Effector memory CD8-positive, alpha-beta T cell (primary cell): ENCODE data around the gene CDC5L.

Experiments used
- ATAC-seq: fragments of 150-1000 bp; cut with Tn5 transposase; replicated peaks from 2 replicates; pipeline ENCODE4 v1.10.0; 2021; ENCODE audit warnings: mild to moderate bottlenecking, moderate library complexity
- DNase-seq, 3 experiments: peaks; one replicate each; pipeline ENCODE4 v3.0.0; 2021
- H3K27ac Mint-ChIP-seq, 2 donors: one replicate each; pipeline ENCODE4 v1.8.0; 2022; ENCODE audit warnings: mild to moderate bottlenecking in 2 of 2, mixed read lengths in 2 of 2, moderate library complexity in 2 of 2
- H3K27me3 Mint-ChIP-seq, 2 donors: one replicate each; pipeline ENCODE4 v1.8.0; 2022; ENCODE audit warnings: mixed read lengths in 2 of 2
- H3K36me3 Mint-ChIP-seq: one replicate; pipeline ENCODE4 v1.8.0; 2022; ENCODE audit warnings: mild to moderate bottlenecking, moderate library complexity, mixed read lengths; ENCODE audit not compliant: insufficient read depth
- H3K4me1 Mint-ChIP-seq, 2 donors: one replicate each; pipeline ENCODE4 v1.8.0; 2022; ENCODE audit warnings: low read depth in 2 of 2, mixed read lengths in 2 of 2
- H3K4me3 Mint-ChIP-seq, 2 donors: one replicate each; pipeline ENCODE4 v1.8.0; 2022; ENCODE audit warnings: mild to moderate bottlenecking in 2 of 2, mixed read lengths in 2 of 2, moderate library complexity in 2 of 2
- H3K9me3 Mint-ChIP-seq, 2 donors: one replicate each; pipeline ENCODE4 v1.8.0; 2022; ENCODE audit warnings: mixed read lengths in 2 of 2

CDC5L gene

DNA sequence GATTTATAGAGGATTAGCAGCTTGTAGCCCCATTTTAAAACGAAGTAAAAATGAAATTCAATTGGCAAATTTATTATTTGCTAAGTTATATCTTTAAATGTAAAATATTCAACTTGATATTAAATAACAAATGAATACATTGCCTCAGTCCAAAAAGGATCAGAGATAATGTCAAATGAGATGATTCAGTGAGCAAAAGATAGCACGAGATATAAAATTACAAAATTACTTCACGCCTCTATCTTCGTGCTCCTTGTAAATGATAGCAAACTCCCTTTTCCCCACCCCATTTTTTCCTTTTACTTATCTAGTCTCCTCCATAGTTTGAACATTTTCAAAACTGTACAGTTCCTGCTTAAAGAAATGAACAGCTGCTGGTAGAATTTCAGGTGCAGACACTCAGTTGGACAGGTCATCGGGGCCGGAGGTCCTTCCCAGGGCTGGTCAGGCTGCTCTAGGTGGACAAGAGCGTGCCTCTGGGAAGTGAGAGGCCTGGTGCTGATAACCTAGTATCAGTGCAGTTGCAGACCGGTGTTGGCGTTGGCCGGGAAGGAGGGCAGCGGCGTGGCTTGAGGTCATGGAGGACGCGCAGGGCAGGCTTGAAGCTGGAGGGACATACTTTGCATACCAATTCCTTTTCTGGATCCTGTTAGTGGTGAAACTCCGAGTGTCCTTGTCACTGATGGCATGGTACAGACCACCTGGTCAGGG lies 83.9 kb downstream of the CDC5L start:
- peaks cover 8 to 17% of the 10 kb centered on the region in 2 donors for H3K27me3 Mint-ChIP-seq
- H3K9me3 Mint-ChIP-seq, result no peaks in the 10 kb centered on the region
- DNase-seq (no peak), ATAC-seq (no peak)
- no peak overlapping the region for H3K27ac Mint-ChIP-seq
- H3K4me3 Mint-ChIP-seq, result no peak overlapping the region
- peaks cover 3% of the 10 kb centered on the region for H3K36me3 Mint-ChIP-seq
- no peaks in the 10 kb centered on the region for H3K4me1 Mint-ChIP-seq

DNA sequence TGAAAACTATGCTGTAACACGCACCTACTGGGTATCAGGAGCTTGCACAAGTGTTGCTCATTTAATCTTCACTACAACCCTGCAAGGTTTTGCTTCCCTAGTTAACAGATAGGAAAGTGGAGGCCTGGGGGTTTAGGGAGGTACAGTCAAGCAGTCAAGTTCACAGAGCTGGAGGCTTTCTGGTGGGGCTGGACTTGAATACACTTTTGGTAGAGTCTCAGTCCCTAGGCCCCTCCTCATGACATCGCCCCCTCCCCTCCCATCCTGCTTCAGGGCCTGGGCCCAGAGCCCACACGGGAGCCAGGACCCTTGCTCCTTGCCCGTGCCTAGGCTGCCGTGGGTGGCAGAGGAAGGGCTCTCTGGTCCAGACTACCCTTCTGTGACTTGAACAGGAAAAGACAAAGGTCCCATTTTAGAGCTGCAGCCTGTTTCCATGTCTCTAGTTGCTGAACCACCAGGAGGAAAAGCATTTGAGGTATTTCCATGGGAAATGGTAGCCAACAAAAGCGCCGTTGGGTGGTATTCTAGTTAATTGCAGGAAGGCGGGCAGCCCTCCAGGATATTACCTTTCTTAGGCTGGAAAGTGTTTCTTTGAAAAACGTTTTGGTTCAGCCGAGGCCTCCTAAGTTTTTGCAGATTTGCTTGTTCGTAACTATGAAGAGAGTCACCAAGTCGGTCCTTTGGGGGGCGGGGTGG lies 84.9 kb downstream of the CDC5L start:
- no peak for ATAC-seq
- H3K27me3 Mint-ChIP-seq, result peaks cover 0 to 13% of the 10 kb centered on the region in 2 donors
- no peak for DNase-seq
- no peak overlapping the region for H3K27ac Mint-ChIP-seq
- no peaks in the 10 kb centered on the region for H3K9me3 Mint-ChIP-seq
- H3K36me3 Mint-ChIP-seq, result peaks cover 3% of the 10 kb centered on the region
- no peak overlapping the region for H3K4me3 Mint-ChIP-seq
- no peaks in the 10 kb centered on the region for H3K4me1 Mint-ChIP-seq

DNA sequence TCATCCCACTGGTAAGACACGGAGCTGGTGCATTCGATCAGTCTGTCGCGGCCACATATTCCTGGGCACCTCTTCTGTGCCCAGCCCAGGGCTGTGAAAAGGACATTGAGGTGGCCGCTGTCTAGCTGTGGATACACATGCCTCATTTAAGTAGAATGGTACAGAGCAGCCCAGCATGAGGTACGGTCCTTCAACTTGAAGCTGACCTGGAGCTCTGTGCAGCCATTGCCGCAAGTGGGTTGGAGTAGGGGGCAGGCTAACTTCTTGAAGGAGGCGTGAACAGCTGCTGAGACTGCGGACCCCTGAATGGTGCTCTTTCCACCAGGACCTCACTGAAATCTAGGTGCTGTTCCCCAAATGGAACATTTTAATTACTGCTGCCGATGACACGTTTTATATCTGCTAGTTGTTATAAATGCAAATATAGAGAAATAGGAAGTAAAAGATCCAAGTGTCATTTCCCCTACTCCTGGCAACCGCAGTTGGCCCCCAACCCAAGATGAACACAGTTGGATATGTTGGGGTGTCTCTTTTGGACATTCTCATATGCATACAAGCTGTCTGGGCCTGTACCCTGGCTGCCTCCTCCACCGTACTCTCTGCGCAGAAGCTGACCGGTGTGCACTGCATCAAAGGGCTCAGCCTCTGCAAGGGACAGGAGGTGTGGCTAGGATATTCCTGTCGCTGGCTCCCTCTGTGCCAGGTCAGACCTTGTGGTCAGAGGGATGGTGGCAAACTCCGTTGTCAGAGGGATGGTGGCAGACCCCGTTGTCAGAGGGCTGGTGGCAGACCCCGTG lies 86.1 kb downstream of the CDC5L start:
- no peak overlapping the region for H3K27ac Mint-ChIP-seq
- no peaks in the 10 kb centered on the region for H3K4me1 Mint-ChIP-seq
- ATAC-seq, result no peak
- no peak for DNase-seq
- peaks cover 0 to 14% of the 10 kb centered on the region in 2 donors for H3K27me3 Mint-ChIP-seq
- H3K4me3 Mint-ChIP-seq, result no peak overlapping the region
- H3K36me3 Mint-ChIP-seq, result peaks cover 7% of the 10 kb centered on the region
- no peaks in the 10 kb centered on the region for H3K9me3 Mint-ChIP-seq

DNA sequence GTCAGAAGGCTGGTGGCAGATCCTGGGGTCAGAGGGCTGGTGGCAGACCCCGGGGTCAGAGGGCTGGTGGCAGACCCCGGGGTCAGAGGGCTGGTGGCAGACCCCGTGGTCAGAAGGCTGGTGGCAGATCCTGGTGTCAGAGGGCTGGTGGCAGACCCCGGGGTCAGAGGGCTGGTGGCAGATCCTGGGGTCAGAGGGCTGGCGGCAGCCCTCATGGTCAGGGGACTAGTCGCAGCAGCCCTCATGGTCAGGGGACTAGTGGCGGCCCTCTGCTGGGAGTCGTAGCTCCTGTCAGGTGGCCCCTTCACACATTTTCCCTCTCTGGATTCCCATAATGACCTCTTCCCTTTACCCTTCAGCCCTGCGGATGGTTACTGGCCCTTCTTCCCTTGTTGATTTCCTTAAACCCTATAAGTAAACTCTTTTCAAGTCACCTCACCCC lies 86.7 kb downstream of the CDC5L start:
- peaks cover 0 to 14% of the 10 kb centered on the region in 2 donors for H3K27me3 Mint-ChIP-seq
- DNase-seq (no peak), ATAC-seq (no peak)
- no peak overlapping the region for H3K27ac Mint-ChIP-seq
- peaks cover 7% of the 10 kb centered on the region for H3K36me3 Mint-ChIP-seq
- no peaks in the 10 kb centered on the region for H3K4me1 Mint-ChIP-seq
- H3K4me3 Mint-ChIP-seq, result no peak overlapping the region
- H3K9me3 Mint-ChIP-seq, result no peaks in the 10 kb centered on the region

DNA sequence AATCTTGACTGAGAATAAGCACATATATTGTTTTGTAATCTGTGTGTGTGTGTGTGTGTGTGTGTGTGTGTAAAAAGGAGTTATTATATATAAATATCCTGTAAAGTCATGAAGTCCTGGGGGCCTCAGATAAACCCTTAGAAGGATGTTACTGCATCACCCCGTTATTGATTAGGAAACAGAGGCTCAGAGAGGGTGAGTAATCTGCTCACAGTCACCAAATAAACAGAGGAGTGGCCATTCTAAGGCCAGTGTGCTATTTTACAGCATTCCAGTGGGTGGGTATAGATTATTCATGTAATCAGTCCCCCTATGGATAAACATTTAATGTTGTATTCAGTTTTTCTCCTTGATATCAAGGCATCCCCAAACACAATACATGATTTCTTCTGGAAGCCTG lies 87.1 kb downstream of the CDC5L start:
- no peak overlapping the region for H3K4me3 Mint-ChIP-seq

DNA sequence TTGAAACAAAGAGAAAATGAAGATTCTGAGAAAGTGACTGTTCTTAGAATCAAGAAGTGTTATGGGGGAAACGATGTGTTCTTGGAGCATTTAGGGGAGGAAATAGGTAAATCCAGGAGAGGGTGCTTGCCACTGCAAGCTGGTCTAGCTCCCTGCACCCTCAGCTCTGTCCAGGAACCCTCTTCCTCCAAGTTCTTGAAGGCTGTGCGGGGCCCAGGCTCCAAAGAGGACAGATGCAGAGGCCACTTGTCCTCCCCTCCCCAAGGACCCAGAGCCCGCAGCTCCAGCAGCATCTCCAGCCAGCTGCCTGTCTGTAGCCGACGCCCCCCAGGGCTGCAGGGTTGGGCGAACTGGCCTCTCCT lies 87.9 kb downstream of the CDC5L start:
- no peak overlapping the region for H3K27ac Mint-ChIP-seq
- DNase-seq (no peak), ATAC-seq (peak; percentile 29)
- H3K27me3 Mint-ChIP-seq, result peaks cover 9 to 21% of the 10 kb centered on the region in 2 donors
- no peak overlapping the region for H3K4me3 Mint-ChIP-seq
- H3K9me3 Mint-ChIP-seq, result no peaks in the 10 kb centered on the region
- peaks cover 7% of the 10 kb centered on the region for H3K36me3 Mint-ChIP-seq
- H3K4me1 Mint-ChIP-seq, result no peaks in the 10 kb centered on the region

More for the DNA sequence above, 87.1 kb downstream of the CDC5L start:
- peaks cover 7% of the 10 kb centered on the region for H3K36me3 Mint-ChIP-seq
- no peaks in the 10 kb centered on the region for H3K9me3 Mint-ChIP-seq
- peaks cover 2 to 14% of the 10 kb centered on the region in 2 donors for H3K27me3 Mint-ChIP-seq
- no peak overlapping the region for H3K27ac Mint-ChIP-seq
- no peak for ATAC-seq
- DNase-seq, result no peak
- H3K4me1 Mint-ChIP-seq, result no peaks in the 10 kb centered on the region

DNA sequence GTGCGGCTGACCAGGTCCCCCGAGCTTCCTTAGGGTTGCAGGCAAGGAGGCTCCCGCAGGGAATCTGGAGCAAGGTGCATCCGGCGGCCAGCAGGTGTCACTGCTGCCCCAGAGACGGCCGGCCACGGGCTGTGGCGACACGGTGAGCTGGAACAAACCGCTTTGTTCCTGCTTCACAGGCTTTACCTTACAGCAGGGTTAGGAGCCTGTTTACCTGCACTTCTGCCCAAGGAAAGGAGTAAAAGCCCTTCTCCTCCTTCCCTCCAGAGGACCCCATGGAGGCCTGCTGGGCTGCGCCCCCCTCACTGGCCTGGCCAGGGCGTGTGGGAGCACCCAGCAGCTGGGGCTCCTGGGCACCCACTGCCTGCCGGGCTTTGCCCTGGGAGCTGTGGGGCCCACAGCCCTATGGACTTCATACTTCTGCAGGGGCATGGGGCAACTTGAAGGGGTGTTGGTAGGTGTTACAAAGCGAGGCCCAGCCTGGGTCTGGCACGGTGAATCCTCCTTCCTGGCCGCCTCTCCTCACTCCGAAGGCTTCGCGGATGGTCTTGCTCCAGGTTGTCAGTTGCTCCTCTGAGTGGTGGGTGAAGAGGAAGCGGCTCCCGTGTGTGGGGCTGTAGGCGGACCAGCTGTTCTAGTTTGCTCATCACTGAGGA lies 88.4 kb downstream of the CDC5L start:
- Mint-ChIP-seq H3K27me3 (peaks cover 14 to 26% of the 10 kb centered on the region in 2 donors), H3K4me3 (no peak overlapping the region), H3K36me3 (peaks cover 7% of the 10 kb centered on the region), H3K9me3 (no peaks in the 10 kb centered on the region), H3K27ac (no peak overlapping the region), H3K4me1 (no peaks in the 10 kb centered on the region)
- DNase-seq, result peak; percentile 43 to 55 (median 53)
- peak; percentile 86 for ATAC-seq

DNA sequence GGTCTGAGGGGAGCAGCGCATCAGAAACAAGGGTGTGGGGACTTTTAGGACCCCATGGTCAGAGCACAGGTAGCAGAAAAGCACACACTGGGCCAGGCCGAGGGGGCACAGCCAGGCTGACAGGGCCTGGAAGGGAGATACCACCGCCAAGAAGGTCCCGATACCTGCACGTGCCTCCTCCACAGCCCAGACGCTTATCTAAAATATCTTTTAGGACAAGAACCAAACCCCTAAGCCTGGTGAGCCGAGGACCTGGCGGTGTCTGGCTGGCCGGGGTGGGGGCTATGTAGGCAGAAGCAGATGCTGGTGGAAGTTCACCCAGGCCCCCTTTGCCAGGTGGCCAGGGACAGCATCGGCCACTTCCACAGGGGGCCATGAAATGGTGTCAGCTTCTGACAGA lies 89.3 kb downstream of the CDC5L start:
- DNase-seq (no peak), ATAC-seq (no peak)
- H3K4me3 Mint-ChIP-seq, result no peak overlapping the region
- peaks cover 20 to 31% of the 10 kb centered on the region in 2 donors for H3K27me3 Mint-ChIP-seq
- no peaks in the 10 kb centered on the region for H3K9me3 Mint-ChIP-seq
- no peaks in the 10 kb centered on the region for H3K4me1 Mint-ChIP-seq
- H3K27ac Mint-ChIP-seq, result no peak overlapping the region
- peaks cover 4% of the 10 kb centered on the region for H3K36me3 Mint-ChIP-seq

DNA sequence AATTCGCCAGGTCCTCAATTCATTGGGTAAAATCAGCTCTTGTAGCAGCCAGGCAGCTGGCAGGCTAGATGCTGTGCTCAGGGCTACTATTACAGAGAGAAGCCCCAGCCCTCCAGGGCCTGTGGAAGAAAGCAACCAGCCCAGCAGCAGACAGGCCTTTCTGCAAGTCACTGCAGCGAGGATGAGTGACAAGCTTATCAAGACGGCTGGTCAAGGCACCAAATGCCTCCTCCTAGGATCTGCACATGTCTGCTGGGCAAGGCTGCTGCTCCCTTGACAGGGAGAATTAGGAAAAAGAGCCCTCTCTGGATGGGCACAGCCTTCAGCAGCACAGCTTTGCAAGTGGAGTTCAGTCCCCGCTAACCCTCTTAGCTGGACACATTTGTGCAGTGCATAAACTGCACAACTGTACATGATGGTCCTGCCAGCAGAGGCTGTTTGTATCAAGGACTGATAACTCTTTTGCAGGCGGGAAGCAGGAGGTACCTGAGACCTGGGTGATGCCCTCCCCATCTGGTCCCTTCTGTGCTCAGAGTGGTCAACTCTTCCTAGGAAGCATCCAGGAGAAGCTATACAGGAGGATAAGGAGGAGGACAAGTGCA lies 89.9 kb downstream of the CDC5L start:
- DNase-seq (no peak), ATAC-seq (no peak)
- Mint-ChIP-seq H3K27me3 (peaks cover 25 to 37% of the 10 kb centered on the region in 2 donors), H3K9me3 (no peaks in the 10 kb centered on the region), H3K4me3 (no peak overlapping the region), H3K4me1 (no peaks in the 10 kb centered on the region), H3K27ac (no peak overlapping the region), H3K36me3 (peaks cover 4% of the 10 kb centered on the region)

DNA sequence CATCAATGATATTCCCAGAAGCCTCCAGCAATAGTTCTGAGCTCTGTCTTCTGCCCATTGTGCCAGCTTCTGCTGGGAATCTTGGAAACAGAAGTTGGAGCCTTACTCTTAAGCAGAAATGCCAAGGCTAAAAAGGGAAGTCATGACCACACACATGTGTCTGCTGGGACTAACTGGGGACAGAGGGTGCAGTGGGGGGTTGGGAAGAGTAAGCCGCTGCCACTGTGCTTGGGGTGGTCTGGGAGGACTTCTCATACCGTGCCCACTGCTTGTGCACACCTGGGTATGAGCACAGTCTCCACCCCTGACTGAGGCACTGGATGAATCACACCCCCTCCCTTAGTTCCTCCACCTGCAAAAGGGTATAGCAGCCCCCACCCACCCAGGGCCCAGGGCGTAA lies 90.7 kb downstream of the CDC5L start:
- Mint-ChIP-seq H3K27me3 (peaks cover 31 to 39% of the 10 kb centered on the region in 2 donors), H3K4me3 (no peak overlapping the region), H3K36me3 (peaks cover 4% of the 10 kb centered on the region), H3K9me3 (no peaks in the 10 kb centered on the region), H3K27ac (no peak overlapping the region), H3K4me1 (no peaks in the 10 kb centered on the region)
- ATAC-seq (no peak), DNase-seq (no peak)

DNA sequence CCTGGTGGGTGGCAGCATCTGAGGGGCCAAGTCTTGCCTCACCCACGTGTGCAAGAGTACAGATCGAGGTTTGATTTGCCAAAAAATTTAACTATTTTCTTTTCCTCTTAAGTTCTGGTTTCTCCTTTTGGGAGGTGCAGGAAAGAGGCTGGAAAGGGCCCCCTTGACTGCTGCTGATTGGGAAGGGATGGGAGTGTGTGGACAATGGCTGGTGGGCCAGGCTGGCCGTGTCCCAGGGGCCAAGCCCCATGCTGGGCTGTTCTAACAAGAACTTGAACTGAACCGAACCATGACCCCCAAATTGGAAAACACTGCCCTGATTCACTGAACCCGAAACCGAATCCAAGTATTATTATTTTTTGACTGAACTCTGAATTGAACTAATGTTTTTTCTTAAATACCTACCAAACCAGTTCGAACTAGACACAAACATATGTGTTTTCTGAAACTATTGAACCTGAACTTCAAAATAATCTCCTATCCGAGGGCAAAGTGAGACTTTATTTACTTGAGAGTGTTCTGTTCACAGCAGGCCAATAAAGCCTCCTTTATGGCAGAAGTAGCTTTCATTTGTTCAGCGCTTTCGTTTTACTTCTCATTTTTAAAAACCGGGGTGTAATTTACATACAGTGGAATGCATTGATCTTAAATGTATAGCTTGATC lies 91.2 kb downstream of the CDC5L start:
- Mint-ChIP-seq H3K27ac (no peak overlapping the region), H3K4me1 (no peaks in the 10 kb centered on the region), H3K4me3 (no peak overlapping the region), H3K27me3 (peaks cover 31 to 39% of the 10 kb centered on the region in 2 donors), H3K36me3 (peaks cover 4% of the 10 kb centered on the region), H3K9me3 (no peaks in the 10 kb centered on the region)
- ATAC-seq (no peak), DNase-seq (no peak)

DNA sequence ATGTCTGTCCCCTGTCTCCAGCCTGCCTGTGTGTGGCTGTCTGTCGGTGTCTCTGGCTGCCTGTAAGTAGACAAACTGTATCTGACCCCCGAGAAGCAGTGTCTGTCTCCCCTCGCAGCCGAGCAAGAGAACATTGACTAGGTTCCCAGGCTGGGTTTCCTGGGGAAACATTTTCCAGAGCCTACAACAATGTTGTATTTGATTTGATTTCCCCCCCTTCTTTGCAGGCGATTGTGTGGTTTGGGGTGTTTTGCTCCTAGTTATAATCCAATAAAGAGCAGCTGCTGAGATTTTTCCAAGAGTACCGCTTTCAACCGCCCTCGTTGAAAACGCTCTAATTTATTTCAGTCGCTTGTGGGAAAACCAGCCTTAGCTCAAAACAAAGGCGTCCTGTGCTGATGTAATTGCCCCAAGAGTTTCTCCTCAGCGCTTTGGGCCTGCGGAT lies 92.6 kb downstream of the CDC5L start:
- H3K27me3 Mint-ChIP-seq, result peaks cover 33 to 39% of the 10 kb centered on the region in 2 donors
- no peaks in the 10 kb centered on the region for H3K9me3 Mint-ChIP-seq
- H3K27ac Mint-ChIP-seq, result no peak overlapping the region
- H3K4me3 Mint-ChIP-seq, result no peak overlapping the region
- no peak for ATAC-seq
- no peaks in the 10 kb centered on the region for H3K4me1 Mint-ChIP-seq
- H3K36me3 Mint-ChIP-seq, result peaks cover 8% of the 10 kb centered on the region
- DNase-seq, result no peak
